ENCODE results near the gene CHST13. TPM values are rescaled to one million over a fixed set of nuclear protein-coding genes. Genes with fewer than 3 reads are reported as not detected.
A peak's percentile ranks its signal among the peaks of the same experiment; 100 is the strongest.

Gene CHST13
- total RNA-seq, 1 experiment from 2014 or later = 0.52 TPM

GRCh38 chr3:126558336-126559071, 34.5 kb downstream of the CHST13 start, which contains the start of gene C3orf22:
TSS of gene C3orf22 (minus strand) at chr3:126558932. CDS start at chr3:126553390, 5,542 bp downstream.
- Histone ChIP-seq H3K36me3 (ENCODE audit: low read depth) (no peaks in the 10 kb centered on the region), H3F3A (ENCODE audit: insufficient read depth, low read depth) (no peaks in the 10 kb centered on the region), H3K79me2 (ENCODE audit: low read depth) (no peaks in the 10 kb centered on the region), H3K27me3 (ENCODE audit: insufficient read depth, low read depth) (peaks cover 17% of the 10 kb centered on the region; the same call in 1 of the 2 replicates), H3K4me1 (replicated peaks; ENCODE audit: insufficient read depth) (no peaks in the 10 kb centered on the region), H3K27ac (no peak within 1 kb of the TSS), H3K4me2 (no peak within 1 kb of the TSS), H2AFZ (no peak within 1 kb of the TSS), H3K9me2 (ENCODE audit: insufficient read depth) (no peaks in the 10 kb centered on the region), H3K4me3 (no peak within 1 kb of the TSS), H3K9me3 (ENCODE audit: insufficient read depth, low read depth) (no peaks in the 10 kb centered on the region), H4K20me1 (ENCODE audit: insufficient read depth) (no peaks in the 10 kb centered on the region)
- intact Hi-C loops (cut with micrococcal nuclease; ENCODE audit: unreplicated experiment) = no loop called here
- ChIA-PET POLR2A (ENCODE audit: unreplicated experiment) (no interaction called here), CTCF (interaction anchor here (0.6 kb wide), 1 partner anchor 350 kb away, joined by 3 read pairs; no protein-coding TSS in a partner anchor)
- DNase-seq = no peak
- BruUV-seq (replicated peaks) = no TSS peak
- no peak for TF ChIP-seq CTCF (conservative IDR thresholded peaks at IDR 0.05)
- no peak for TF ChIP-seq EZH2 (IDR thresholded peaks at IDR 0.05; ENCODE audit: low read depth)

- POLR2A ChIA-PET (ENCODE audit: unreplicated experiment) = no interaction called here
- Histone ChIP-seq H3K27me3 (ENCODE audit: insufficient read depth, low read depth) (peaks cover 28% of the 10 kb centered on the region; the same call in 1 of the 2 replicates), H3K9me2 (ENCODE audit: insufficient read depth) (no peaks in the 10 kb centered on the region; the same call in 1 of the 2 replicates), H2AFZ (no peak overlapping the region), H3K9me3 (ENCODE audit: insufficient read depth, low read depth) (no peaks in the 10 kb centered on the region), H3K27ac (no peak overlapping the region), H3K4me1 (replicated peaks; ENCODE audit: insufficient read depth) (no peaks in the 10 kb centered on the region), H3K36me3 (ENCODE audit: low read depth) (no peaks in the 10 kb centered on the region), H4K20me1 (ENCODE audit: insufficient read depth) (no peaks in the 10 kb centered on the region), H3F3A (ENCODE audit: insufficient read depth, low read depth) (no peaks in the 10 kb centered on the region), H3K4me2 (no peak overlapping the region), H3K79me2 (ENCODE audit: low read depth) (no peaks in the 10 kb centered on the region), H3K4me3 (no peak overlapping the region)
- no TSS peak for BruUV-seq (replicated peaks)
- TF ChIP-seq CTCF (conservative IDR thresholded peaks at IDR 0.05) (no peak), EZH2 (IDR thresholded peaks at IDR 0.05; ENCODE audit: low read depth) (no peak)
- no peak for DNase-seq
- CTCF ChIA-PET = no interaction called here
- intact Hi-C loops (cut with micrococcal nuclease; ENCODE audit: unreplicated experiment) = no loop called here
Measured at GRCh38 chr3:126562737-126563276, 38.9 kb downstream of the CHST13 start.

- H3K4me3 ChIP-seq = no peak overlapping the region
- intact Hi-C loops (cut with micrococcal nuclease; ENCODE audit: unreplicated experiment) = no loop called here
- no peaks in the 10 kb centered on the region for H4K20me1 ChIP-seq (ENCODE audit: insufficient read depth)
- no peaks in the 10 kb centered on the region for H3F3A ChIP-seq (ENCODE audit: insufficient read depth, low read depth)
- TF ChIP-seq EZH2 (IDR thresholded peaks at IDR 0.05; ENCODE audit: low read depth) = no peak
- no peak for TF ChIP-seq CTCF (conservative IDR thresholded peaks at IDR 0.05)
- CTCF ChIA-PET = no interaction called here
- peak in 1 of 2 experiments; percentile 22 for DNase-seq
- no TSS peak for BruUV-seq (replicated peaks)
- H3K9me3 ChIP-seq (ENCODE audit: insufficient read depth, low read depth) = no peaks in the 10 kb centered on the region
- H3K27ac ChIP-seq = no peak overlapping the region
- H3K27me3 ChIP-seq (ENCODE audit: insufficient read depth, low read depth) = peaks cover 14% of the 10 kb centered on the region; the same call in 1 of the 2 replicates
- H3K79me2 ChIP-seq (ENCODE audit: low read depth) = no peaks in the 10 kb centered on the region
- no peak overlapping the region for H3K4me2 ChIP-seq
- no peak overlapping the region for H2AFZ ChIP-seq
- H3K9me2 ChIP-seq (ENCODE audit: insufficient read depth) = no peaks in the 10 kb centered on the region; the same call in 1 of the 2 replicates
- H3K4me1 ChIP-seq (replicated peaks; ENCODE audit: insufficient read depth) = no peaks in the 10 kb centered on the region
- no peaks in the 10 kb centered on the region for H3K36me3 ChIP-seq (ENCODE audit: low read depth)
- POLR2A ChIA-PET (ENCODE audit: unreplicated experiment) = no interaction called here
Measured at GRCh38 chr3:126567696-126568438, 43.9 kb downstream of the CHST13 start.

Data from PC-9 (cell line).